Endometrial microvascular endothelial cells (primary cell): Measurements from ENCODE around the gene PLEKHG4B. TPM values are rescaled to one million over a fixed set of nuclear protein-coding genes. Genes with fewer than 3 reads are reported as not detected.
"Not testable (repeated sequence)": the region's sequence is repeated elsewhere in the genome, so short reads cannot be mapped to it uniquely, and the experiment has no call there.

ENCODE experiments used
- in situ Hi-C: cut with HindIII; loops from 2 replicates; pipeline ENCODE4 v1.10.0; 2017; ENCODE audit warnings: low sequenced_read_pairs, low pct_unique_long_range_greater_than_20kb; ENCODE audit errors: inconsistent ontology term
- total RNA-seq: library from RNA; depleted of rRNA; stranded (reverse); fragments of >200 nt; gene quantifications from one replicate; pipeline ENCODE4 v1.2.3, GENCODE V29; 2015; ENCODE audit errors: inconsistent ontology term

PLEKHG4B gene
- total RNA-seq, 1 donor from 2014 or later, result 0.19 TPM

DNA sequence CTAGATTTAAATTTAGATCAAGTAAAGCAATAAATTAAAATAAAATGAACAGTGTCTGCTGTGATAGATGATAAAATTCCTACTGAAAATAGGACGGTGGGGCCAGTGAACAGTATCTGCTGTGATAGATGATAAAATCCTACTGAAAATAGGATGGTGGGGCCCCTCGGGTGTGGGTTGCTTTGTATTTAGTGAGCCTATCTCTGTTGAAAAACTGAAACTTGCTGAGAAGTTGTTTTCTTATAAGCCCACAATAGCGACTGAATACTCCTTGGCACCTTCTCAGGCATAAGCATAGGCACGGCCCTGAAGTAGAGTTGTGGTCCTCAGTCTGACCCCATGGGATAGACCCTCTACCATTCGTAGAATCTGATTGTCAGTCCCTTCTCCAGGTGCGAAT, 131.8 kb downstream of the PLEKHG4B start:
- in situ Hi-C loops, result no loop called here

DNA sequence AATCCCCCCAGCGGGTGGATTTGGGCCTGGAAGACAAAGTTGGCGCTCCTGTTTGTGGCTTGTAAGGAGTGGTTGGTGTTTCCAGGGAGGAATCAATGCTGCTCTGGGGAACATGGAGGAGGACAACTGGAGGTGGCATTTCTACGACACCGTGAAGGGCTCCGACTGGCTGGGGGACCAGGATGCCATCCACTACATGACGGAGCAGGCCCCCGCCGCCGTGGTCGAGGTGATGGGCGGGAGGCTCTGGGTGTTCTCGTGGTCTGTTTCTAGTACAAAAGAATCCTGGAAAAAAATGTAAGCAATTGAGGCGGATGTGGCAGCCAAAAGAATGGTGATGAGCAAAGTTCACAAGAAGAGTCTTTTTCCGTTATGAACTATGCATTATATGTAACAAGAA, 133.4 kb downstream of the PLEKHG4B start:
- in situ Hi-C loops, result no loop called here

- in situ Hi-C loops, result not testable (repeated sequence)
Measured at GRCh38 chr5:227375-227774, 135.4 kb downstream of the PLEKHG4B start.

DNA sequence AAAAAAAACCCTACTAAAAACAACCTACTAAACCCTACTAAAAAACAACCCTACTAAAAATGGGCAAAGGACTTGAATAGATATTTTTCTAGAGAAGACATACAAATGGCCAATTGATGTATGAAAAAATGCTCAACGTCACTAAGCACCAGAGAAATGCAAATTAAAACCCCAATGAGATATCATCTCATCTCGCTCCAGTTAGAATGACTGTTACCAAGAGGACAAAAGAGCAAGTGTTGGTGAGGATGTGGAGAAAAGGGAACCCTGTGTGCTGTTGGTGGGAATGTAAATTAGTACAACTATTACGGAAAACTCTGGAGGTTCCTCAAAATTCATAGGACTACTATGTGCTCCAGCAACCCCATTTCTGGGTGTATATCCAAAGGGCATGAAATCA, 136.9 kb downstream of the PLEKHG4B start:
- in situ Hi-C loops, result no loop called here

DNA sequence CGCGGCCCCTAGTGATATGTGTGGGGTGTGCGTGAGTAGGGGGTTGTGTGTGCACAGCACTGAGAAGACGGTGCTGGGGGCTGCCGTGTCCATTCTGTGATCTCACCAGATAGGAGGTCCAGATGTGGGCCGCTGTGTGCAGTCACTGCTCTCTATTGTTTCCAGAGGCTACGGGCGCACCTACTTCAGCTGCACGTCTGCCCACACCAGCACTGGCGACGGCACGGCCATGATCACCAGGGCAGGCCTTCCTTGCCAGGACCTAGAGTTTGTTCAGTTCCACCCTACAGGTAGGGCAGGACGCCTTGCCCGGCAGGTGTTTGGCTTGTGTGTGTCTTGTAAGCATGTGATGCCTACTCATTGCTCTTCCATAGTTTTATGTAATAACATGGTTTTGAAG, 138.7 kb downstream of the PLEKHG4B start:
- in situ Hi-C loops, result no loop called here

DNA sequence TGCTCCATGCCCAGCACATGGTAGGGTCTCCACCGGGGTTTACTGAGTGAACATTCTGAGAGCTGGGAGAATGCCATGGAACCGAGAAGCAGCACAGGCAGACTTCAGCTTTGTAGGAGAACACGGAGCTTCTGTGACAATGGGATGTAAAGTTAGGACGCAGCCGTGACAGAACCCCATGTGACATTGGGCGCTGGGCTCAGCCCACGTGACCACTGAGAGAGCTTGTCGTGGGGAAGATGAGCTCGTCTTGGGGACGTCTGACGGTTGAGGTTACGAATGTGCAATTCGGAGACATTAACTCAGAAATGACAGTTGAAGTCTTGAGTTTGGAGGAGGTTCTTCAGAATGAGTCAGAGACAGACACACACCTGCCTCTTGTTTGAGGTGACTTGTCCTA, 139.7 kb downstream of the PLEKHG4B start:
- in situ Hi-C loops, result no loop called here

DNA sequence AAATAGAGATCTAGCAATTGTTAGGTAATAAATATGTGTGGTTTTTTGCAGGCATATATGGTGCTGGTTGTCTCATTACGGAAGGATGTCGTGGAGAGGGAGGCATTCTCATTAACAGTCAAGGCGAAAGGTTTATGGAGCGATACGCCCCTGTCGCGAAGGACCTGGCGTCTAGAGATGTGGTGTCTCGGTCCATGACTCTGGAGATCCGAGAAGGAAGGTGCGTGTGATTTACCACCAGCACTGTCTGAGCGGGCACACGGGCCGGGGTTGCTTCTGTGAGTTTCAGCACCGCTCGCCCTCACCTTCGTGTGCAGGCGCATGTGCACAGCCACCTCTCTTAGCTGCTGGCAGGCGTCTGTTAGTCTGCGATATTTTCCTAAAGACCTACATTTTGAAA, 141.5 kb downstream of the PLEKHG4B start:
- in situ Hi-C loops, result not testable (repeated sequence)

DNA sequence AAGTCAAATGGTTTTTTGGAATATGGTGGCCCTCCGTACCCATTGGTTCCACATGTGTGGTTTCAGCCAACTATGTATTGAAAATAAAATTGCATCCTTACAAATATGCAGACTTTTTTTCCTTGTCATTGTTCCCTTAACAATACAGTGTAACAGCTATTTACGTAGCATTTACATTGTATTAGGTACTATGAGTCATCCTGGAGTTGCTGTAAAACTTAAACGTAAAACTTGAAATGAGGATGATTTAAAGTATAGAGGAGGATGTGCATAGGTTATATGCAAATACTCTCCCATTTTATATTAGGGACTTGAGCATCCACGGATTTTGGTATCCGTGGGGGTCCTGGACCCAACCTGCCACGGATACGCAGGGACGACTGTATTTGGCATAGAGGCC, 142.5 kb downstream of the PLEKHG4B start:
- in situ Hi-C loops, result no loop called here

DNA sequence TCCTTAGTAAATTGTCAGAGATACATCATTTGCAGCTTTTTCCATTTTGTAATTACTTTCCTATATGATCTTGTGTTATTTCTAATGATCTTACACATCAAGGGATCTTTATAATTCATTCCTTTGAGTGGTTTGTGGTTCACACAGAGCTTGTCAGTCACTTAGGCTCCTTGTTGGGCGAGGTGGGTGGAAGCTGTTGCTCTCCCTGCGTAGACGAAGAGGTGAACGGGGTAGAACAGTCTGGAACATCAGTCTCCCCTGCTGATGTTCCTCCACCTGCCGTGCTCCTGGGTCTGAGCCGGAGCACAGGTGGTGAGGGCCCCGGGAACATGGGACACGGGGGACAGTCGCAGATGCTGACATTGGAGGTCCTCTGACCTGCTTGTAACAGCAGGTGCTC, 143.6 kb downstream of the PLEKHG4B start:
- in situ Hi-C loops, result not testable (repeated sequence)

DNA sequence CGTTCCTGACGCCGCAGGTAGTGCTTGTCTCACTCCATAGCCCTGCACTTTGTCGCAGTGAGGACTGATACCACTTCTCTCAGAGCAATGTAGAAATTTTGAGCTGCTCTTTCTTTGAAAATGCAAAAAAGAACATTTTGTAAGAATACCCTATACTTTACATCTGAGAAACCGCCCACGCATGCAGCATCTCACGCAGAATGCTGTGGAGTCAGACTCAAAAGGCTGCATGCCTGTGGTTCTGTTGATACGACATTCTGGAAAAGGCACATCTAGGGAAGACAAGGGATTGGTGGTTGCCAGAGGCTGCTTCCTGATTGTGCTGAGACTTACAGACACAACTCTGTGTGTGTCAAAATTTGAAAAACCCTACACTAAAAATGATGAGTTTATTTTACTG, 146.0 kb downstream of the PLEKHG4B start:
- in situ Hi-C loops, result not testable (repeated sequence)

Other genes with a start within 250 kb of the PLEKHG4B start
- gene LRRC14B, start 99.3 kb downstream of the PLEKHG4B start, total RNA-seq, result not detected
- gene CCDC127, start 126.0 kb downstream of the PLEKHG4B start, total RNA-seq, result 5.6 TPM
- 132 TPM for gene SDHA, start 126.2 kb downstream of the PLEKHG4B start, total RNA-seq
- 113 TPM for gene PDCD6, start 179.5 kb downstream of the PLEKHG4B start, total RNA-seq
- 9.8 TPM for gene AHRR, start 229.5 kb downstream of the PLEKHG4B start, total RNA-seq